ENCODE measurements around the gene SELENOT. TPM values are rescaled to one million over a fixed set of nuclear protein-coding genes. Genes with fewer than 3 reads are reported as not detected.

SELENOT gene
- polyA plus RNA-seq, 2 donors = 14.6 to 62.5 TPM

- Histone ChIP-seq H3K9me3 (ENCODE audit: control insufficient read depth in 2 of 2, insufficient read depth in 1 of 2, low read depth in 1 of 2, low read length in 1 of 2) (no peaks in the 10 kb centered on the region), H3K27me3 (ENCODE audit: control insufficient read depth in 1 of 2, insufficient read depth in 2 of 2, low read length in 2 of 2) (no peaks in the 10 kb centered on the region), H3K4me3 (ENCODE audit: low read depth in 1 of 2, low read length in 2 of 2) (no peak overlapping the region), H3K27ac (ENCODE audit: low read depth in 2 of 2, low read length in 1 of 2) (no peak overlapping the region), H3K36me3 (ENCODE audit: control insufficient read depth in 2 of 2, insufficient read depth in 2 of 2, low read length in 1 of 2) (no peaks in the 10 kb centered on the region), H3K4me1 (ENCODE audit: control insufficient read depth in 2 of 2, insufficient read depth in 2 of 2, low read length in 1 of 2) (no peaks in the 10 kb centered on the region)
- 96 to 97% methylated on average over 12 of the region's 12 CpGs for WGBS, 2 donors
Measured at GRCh38 chr3:150640256-150640655, 37.1 kb downstream of the SELENOT start.

DNA sequence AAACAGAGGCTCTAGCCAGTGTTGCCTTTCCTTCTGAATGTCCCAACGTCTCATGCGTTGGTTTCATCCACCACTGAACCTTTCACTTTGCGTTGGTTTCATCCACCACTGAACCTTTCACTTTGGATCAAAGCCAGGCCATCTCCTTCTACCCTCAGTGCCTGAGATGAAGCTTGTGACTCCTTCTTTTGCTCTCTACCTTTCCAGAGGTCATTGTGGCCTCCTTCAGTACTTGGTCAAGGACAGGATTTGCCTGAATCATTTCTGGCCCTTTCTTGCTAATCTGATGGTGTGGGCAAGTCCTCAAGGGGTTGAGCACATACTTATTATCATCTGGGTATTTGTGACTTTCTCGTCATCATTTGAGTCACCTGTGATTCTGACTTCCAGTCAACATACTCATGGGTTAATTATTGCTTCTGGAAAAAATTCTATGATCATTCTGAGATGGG lies 50.0 kb downstream of the SELENOT start:
- Histone ChIP-seq H3K9me3 (ENCODE audit: control insufficient read depth in 2 of 2, insufficient read depth in 1 of 2, low read depth in 1 of 2, low read length in 1 of 2) (no peaks in the 10 kb centered on the region), H3K4me1 (ENCODE audit: control insufficient read depth in 2 of 2, insufficient read depth in 2 of 2, low read length in 1 of 2) (no peaks in the 10 kb centered on the region), H3K4me3 (ENCODE audit: low read depth in 1 of 2, low read length in 2 of 2) (no peak overlapping the region), H3K27ac (ENCODE audit: low read depth in 2 of 2, low read length in 1 of 2) (no peak overlapping the region), H3K27me3 (ENCODE audit: control insufficient read depth in 1 of 2, insufficient read depth in 2 of 2, low read length in 2 of 2) (no peaks in the 10 kb centered on the region), H3K36me3 (ENCODE audit: control insufficient read depth in 2 of 2, insufficient read depth in 2 of 2, low read length in 1 of 2) (no peaks in the 10 kb centered on the region)
- WGBS, 2 donors = 87% methylated on average over 4 of the region's 4 CpGs

DNA sequence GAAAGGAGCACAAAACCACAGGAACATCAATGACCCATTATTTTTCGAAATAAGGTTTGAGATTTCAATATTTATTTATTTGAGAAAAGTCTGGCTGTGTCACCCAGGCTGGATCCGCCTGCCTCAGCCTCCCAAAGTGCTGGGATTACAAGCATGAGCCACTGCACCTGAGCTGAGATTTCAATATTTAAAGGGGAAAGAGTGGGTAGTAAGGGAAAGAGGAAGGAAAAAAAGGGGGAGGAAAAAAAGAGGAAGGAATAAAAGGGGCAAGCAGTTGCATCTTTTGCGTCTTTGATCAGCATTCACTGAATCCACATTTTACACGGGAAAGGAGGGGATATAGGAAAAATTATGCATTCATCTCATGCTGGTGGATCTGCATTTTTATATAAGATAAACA lies 53.2 kb downstream of the SELENOT start:
- no peaks in the 10 kb centered on the region for H3K4me1 ChIP-seq (ENCODE audit: control insufficient read depth in 2 of 2, insufficient read depth in 2 of 2, low read length in 1 of 2)
- H3K9me3 ChIP-seq (ENCODE audit: control insufficient read depth in 2 of 2, insufficient read depth in 1 of 2, low read depth in 1 of 2, low read length in 1 of 2) = no peaks in the 10 kb centered on the region
- no peak overlapping the region for H3K4me3 ChIP-seq (ENCODE audit: low read depth in 1 of 2, low read length in 2 of 2)
- H3K27me3 ChIP-seq (ENCODE audit: control insufficient read depth in 1 of 2, insufficient read depth in 2 of 2, low read length in 2 of 2) = peaks cover 0 to 3% of the 10 kb centered on the region in 2 donors
- no peak overlapping the region for H3K27ac ChIP-seq (ENCODE audit: low read depth in 2 of 2, low read length in 1 of 2)
- WGBS, 2 donors = 72 to 74% methylated on average over 4 of the region's 4 CpGs
- H3K36me3 ChIP-seq (ENCODE audit: control insufficient read depth in 2 of 2, insufficient read depth in 2 of 2, low read length in 1 of 2) = no peaks in the 10 kb centered on the region

DNA sequence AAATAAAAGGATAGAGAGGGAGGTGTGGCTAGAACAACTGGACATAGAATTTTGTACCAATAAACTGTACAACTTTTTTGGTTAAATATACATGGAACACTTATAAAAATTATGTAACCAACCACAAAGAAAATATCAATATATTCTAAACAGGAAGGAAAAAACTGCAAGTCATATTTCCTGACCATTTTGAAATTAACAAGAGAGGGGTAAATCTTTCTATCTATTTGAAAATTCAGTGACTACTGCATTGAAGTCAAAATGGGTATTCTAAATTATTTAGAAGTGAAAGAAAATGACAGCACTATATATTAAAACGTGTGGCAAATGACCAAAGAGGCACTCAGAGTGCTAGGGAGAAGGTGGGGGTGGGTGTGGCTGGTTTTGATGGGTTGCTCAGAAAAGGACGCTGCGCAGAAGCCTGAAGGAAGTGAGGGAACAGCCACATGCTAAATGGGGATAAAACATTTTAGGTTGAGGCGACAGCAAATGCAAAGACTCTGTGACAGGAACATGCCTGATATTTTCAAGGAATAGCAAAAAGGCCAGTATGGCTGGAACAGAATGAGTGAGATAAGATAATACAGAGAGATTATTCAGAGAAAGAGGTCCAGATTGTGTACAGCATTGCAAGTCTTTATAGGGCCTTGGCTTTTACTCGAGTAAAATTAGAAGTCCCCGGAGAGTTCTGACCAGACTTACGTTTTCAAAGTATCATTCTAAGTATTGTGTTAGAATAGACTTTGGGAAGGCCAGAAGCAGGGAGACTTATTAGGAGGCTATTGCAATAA lies 59.5 kb downstream of the SELENOT start:
- Histone ChIP-seq H3K9me3 (ENCODE audit: control insufficient read depth in 2 of 2, insufficient read depth in 1 of 2, low read depth in 1 of 2, low read length in 1 of 2) (peaks cover 0 to 2% of the 10 kb centered on the region in 2 donors), H3K36me3 (ENCODE audit: control insufficient read depth in 2 of 2, insufficient read depth in 2 of 2, low read length in 1 of 2) (no peaks in the 10 kb centered on the region), H3K27me3 (ENCODE audit: control insufficient read depth in 1 of 2, insufficient read depth in 2 of 2, low read length in 2 of 2) (peaks cover 0 to 3% of the 10 kb centered on the region in 2 donors), H3K27ac (ENCODE audit: low read depth in 2 of 2, low read length in 1 of 2) (no peak overlapping the region), H3K4me3 (ENCODE audit: low read depth in 1 of 2, low read length in 2 of 2) (no peak overlapping the region), H3K4me1 (ENCODE audit: control insufficient read depth in 2 of 2, insufficient read depth in 2 of 2, low read length in 1 of 2) (no peaks in the 10 kb centered on the region)
- WGBS, 2 donors = 72 to 74% methylated on average over 7 of the region's 7 CpGs

GRCh38 chr3:150663461-150663860 lies 60.3 kb downstream of the SELENOT start:
- no peaks in the 10 kb centered on the region for H3K4me1 ChIP-seq (ENCODE audit: control insufficient read depth in 2 of 2, insufficient read depth in 2 of 2, low read length in 1 of 2)
- 91 to 92% methylated on average over 8 of the region's 8 CpGs for WGBS, 2 donors

DNA sequence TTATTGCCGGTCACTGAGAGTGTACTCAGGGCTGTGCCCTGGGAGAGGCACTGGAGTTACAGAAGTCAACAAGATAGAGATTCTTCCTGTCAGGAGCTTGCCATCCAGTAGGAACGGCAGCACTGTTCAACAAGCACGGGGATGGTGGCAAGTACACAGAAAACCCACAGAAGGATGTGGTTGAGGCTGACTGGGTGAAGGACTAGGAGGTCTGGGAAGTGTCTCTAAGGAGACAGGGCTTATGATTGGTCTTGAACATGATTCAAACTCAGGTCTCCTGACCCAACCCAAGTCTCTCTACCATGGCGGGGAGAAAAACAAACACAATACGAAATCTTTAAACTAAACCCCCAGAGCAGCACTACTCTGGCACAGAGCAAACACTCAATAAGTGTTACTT lies 63.0 kb downstream of the SELENOT start:
- Histone ChIP-seq H3K27ac (ENCODE audit: low read depth in 2 of 2, low read length in 1 of 2) (no peak overlapping the region), H3K4me3 (ENCODE audit: low read depth in 1 of 2, low read length in 2 of 2) (no peak overlapping the region)
- WGBS, 2 donors = 79 to 84% methylated on average over 5 of the region's 5 CpGs

More at GRCh38 chr3:150663461-150663860, 60.3 kb downstream of the SELENOT start:
- H3K36me3 ChIP-seq (ENCODE audit: control insufficient read depth in 2 of 2, insufficient read depth in 2 of 2, low read length in 1 of 2) = no peaks in the 10 kb centered on the region
- peaks cover 0 to 3% of the 10 kb centered on the region in 2 donors for H3K27me3 ChIP-seq (ENCODE audit: control insufficient read depth in 1 of 2, insufficient read depth in 2 of 2, low read length in 2 of 2)
- H3K4me3 ChIP-seq (ENCODE audit: low read depth in 1 of 2, low read length in 2 of 2) = no peak overlapping the region
- H3K27ac ChIP-seq (ENCODE audit: low read depth in 2 of 2, low read length in 1 of 2) = no peak overlapping the region
- H3K9me3 ChIP-seq (ENCODE audit: control insufficient read depth in 2 of 2, insufficient read depth in 1 of 2, low read depth in 1 of 2, low read length in 1 of 2) = peaks cover 0 to 2% of the 10 kb centered on the region in 2 donors

DNA sequence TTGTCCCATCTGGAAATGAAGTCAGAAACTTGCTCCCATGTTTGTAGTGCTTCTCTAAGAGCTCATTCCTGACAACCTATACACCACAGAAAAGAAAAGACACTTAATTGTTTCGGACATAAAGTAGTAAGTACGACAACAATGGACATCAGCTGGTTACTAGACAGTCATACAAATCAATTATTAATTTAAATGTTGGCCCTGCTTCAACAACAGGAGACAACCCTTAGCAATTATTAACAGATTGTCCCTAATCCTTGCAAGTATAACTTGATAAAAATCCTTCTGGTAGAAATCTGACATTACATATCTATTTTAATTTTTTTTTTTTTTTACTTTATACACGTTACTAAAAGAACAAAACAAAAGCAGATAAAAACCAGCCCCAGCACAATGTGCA lies 70.8 kb downstream of the SELENOT start:
- WGBS, 2 donors = 72 to 81% methylated on average over 3 of the region's 3 CpGs
- Histone ChIP-seq H3K27ac (ENCODE audit: low read depth in 2 of 2, low read length in 1 of 2) (no peak overlapping the region), H3K9me3 (ENCODE audit: control insufficient read depth in 2 of 2, insufficient read depth in 1 of 2, low read depth in 1 of 2, low read length in 1 of 2) (no peaks in the 10 kb centered on the region), H3K27me3 (ENCODE audit: control insufficient read depth in 1 of 2, insufficient read depth in 2 of 2, low read length in 2 of 2) (no peaks in the 10 kb centered on the region), H3K4me3 (ENCODE audit: low read depth in 1 of 2, low read length in 2 of 2) (no peak overlapping the region), H3K4me1 (ENCODE audit: control insufficient read depth in 2 of 2, insufficient read depth in 2 of 2, low read length in 1 of 2) (no peaks in the 10 kb centered on the region), H3K36me3 (ENCODE audit: control insufficient read depth in 2 of 2, insufficient read depth in 2 of 2, low read length in 1 of 2) (no peaks in the 10 kb centered on the region)

More for the DNA sequence above, 63.0 kb downstream of the SELENOT start:
- H3K4me1 ChIP-seq (ENCODE audit: control insufficient read depth in 2 of 2, insufficient read depth in 2 of 2, low read length in 1 of 2) = no peaks in the 10 kb centered on the region
- H3K36me3 ChIP-seq (ENCODE audit: control insufficient read depth in 2 of 2, insufficient read depth in 2 of 2, low read length in 1 of 2) = no peaks in the 10 kb centered on the region
- no peaks in the 10 kb centered on the region for H3K27me3 ChIP-seq (ENCODE audit: control insufficient read depth in 1 of 2, insufficient read depth in 2 of 2, low read length in 2 of 2)
- peaks cover 0 to 2% of the 10 kb centered on the region in 2 donors for H3K9me3 ChIP-seq (ENCODE audit: control insufficient read depth in 2 of 2, insufficient read depth in 1 of 2, low read depth in 1 of 2, low read length in 1 of 2)

DNA sequence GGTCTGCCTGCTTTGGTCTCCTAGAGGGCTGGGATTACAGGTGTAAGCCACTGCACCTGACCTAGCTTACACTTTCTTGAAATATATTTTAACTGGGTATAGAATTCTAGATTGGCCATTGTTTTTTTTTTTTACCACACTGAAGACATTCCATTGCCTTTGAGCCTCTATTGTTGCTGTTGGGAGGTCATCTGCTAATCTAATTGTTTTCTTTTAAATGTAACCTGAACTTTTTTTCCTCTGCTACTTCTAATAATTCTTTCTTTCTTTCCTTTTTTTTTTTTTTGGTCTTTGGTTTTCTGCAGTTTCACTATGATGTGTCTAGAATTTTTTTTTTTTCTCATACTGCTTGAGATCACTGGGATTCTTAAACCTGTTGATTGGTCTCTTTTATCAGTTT lies 72.5 kb downstream of the SELENOT start:
- no peaks in the 10 kb centered on the region for H3K36me3 ChIP-seq (ENCODE audit: control insufficient read depth in 2 of 2, insufficient read depth in 2 of 2, low read length in 1 of 2)
- H3K9me3 ChIP-seq (ENCODE audit: control insufficient read depth in 2 of 2, insufficient read depth in 1 of 2, low read depth in 1 of 2, low read length in 1 of 2) = no peaks in the 10 kb centered on the region
- H3K4me3 ChIP-seq (ENCODE audit: low read depth in 1 of 2, low read length in 2 of 2) = no peak overlapping the region
- H3K27ac ChIP-seq (ENCODE audit: low read depth in 2 of 2, low read length in 1 of 2) = no peak overlapping the region
- H3K27me3 ChIP-seq (ENCODE audit: control insufficient read depth in 1 of 2, insufficient read depth in 2 of 2, low read length in 2 of 2) = no peaks in the 10 kb centered on the region
- no peaks in the 10 kb centered on the region for H3K4me1 ChIP-seq (ENCODE audit: control insufficient read depth in 2 of 2, insufficient read depth in 2 of 2, low read length in 1 of 2)

Data from esophagus (tissue), 2 donors.